Uterus (tissue), 2 donors: ENCODE data around the gene PID1.

ENCODE experiments used
- CTCF ChIP-seq, 4 experiments: fragments of 200-600 bp in 2 of 4; fragments of 450-650 bp in 2 of 4; sonication (generic) in 2 of 4; IDR thresholded peaks; one replicate each; pipeline ENCODE4 v1.5.1; 2016 to 2019; ENCODE audit warnings: antibody characterized with exemption in 4 of 4, mild to moderate bottlenecking in 2 of 4, moderate library complexity in 1 of 4
- POLR2A ChIP-seq, 2 donors: fragments of 450-650 bp; IDR thresholded peaks; one replicate each; pipeline ENCODE4 v1.6.1; 2016; ENCODE audit warnings: antibody characterized with exemption in 2 of 2, mild to moderate bottlenecking in 1 of 2, moderate library complexity in 1 of 2

GRCh38 chr2:229022071-229022470 is 249.0 kb downstream of the PID1 start:
- no peak for TF ChIP-seq POLR2A (IDR thresholded peaks at IDR 0.05)
- TF ChIP-seq CTCF (IDR thresholded peaks at IDR 0.05) = no peak
